Pons (tissue), 1 donor: Measurements from ENCODE around the gene P2RY6.
A peak's percentile ranks its signal among the peaks of the same experiment; 100 is the strongest.

Source experiments
- DNase-seq: peaks from one replicate; pipeline ENCODE4 v3.0.0-alpha.2; 2016; ENCODE audit warnings: low spot score

Gene P2RY6

GRCh38 chr11:73297702-73298101 is 25.6 kb downstream of the P2RY6 start:
- no peak for DNase-seq

- no peak for DNase-seq
Measured at GRCh38 chr11:73298233-73298632, 26.1 kb downstream of the P2RY6 start.

- no peak for DNase-seq
Measured at GRCh38 chr11:73299751-73300150, 27.6 kb downstream of the P2RY6 start.

GRCh38 chr11:73306069-73306841 is 34.1 kb downstream of the P2RY6 start:
- no peak for DNase-seq

- DNase-seq, result no peak
Measured at GRCh38 chr11:73306977-73307322, 34.8 kb downstream of the P2RY6 start.

- peak; percentile 83 for DNase-seq
Measured at GRCh38 chr11:73307323-73308002, 35.3 kb downstream of the P2RY6 start.

- no peak for DNase-seq
Measured at GRCh38 chr11:73308003-73308960, 36.1 kb downstream of the P2RY6 start, which contains the start of gene ARHGEF17. TSS of gene ARHGEF17 (plus strand) at chr11:73308276. CDS start at chr11:73308639, 363 bp downstream.

GRCh38 chr11:73308961-73309919 is 37.1 kb downstream of the P2RY6 start:
- no peak for DNase-seq

- DNase-seq, result no peak
Measured at GRCh38 chr11:73310076-73310475, 37.9 kb downstream of the P2RY6 start.

GRCh38 chr11:73310661-73311393 is 38.7 kb downstream of the P2RY6 start:
- DNase-seq, result no peak

GRCh38 chr11:73311394-73311869 is 39.3 kb downstream of the P2RY6 start:
- no peak for DNase-seq

- no peak for DNase-seq
Measured at GRCh38 chr11:73312036-73312435, 39.9 kb downstream of the P2RY6 start.

GRCh38 chr11:73312851-73313327 is 40.8 kb downstream of the P2RY6 start:
- DNase-seq, result no peak

- no peak for DNase-seq
Measured at GRCh38 chr11:73313652-73314051, 41.5 kb downstream of the P2RY6 start.

GRCh38 chr11:73314117-73314961 is 42.2 kb downstream of the P2RY6 start:
- peak; percentile 93 for DNase-seq

- no peak for DNase-seq
Measured at GRCh38 chr11:73315293-73316020, 43.3 kb downstream of the P2RY6 start.

GRCh38 chr11:73316422-73316821 is 44.3 kb downstream of the P2RY6 start:
- no peak for DNase-seq

- DNase-seq, result peak; percentile 85
Measured at GRCh38 chr11:73317373-73317772, 45.2 kb downstream of the P2RY6 start.

- DNase-seq, result no peak
Measured at GRCh38 chr11:73317803-73318202, 45.7 kb downstream of the P2RY6 start.
